Ovary (tissue), 9 donors: Measurements from ENCODE around the gene PRR5. TPM values are rescaled to one million over a fixed set of nuclear protein-coding genes. Genes with fewer than 3 reads are reported as not detected.
"Not testable (repeated sequence)": the region's sequence is repeated elsewhere in the genome, so short reads cannot be mapped to it uniquely, and the experiment has no call there.

Experiments
- DNase-seq, 5 donors: peaks; one replicate each; pipeline ENCODE4 v3.0.0-alpha.2; 2019 to 2020
- H3K27ac ChIP-seq, 2 donors: fragments of 200-600 bp; one replicate each; pipeline versions ENCODE4 v1.5.1 to v1.8.0; 2019 to 2022
- H3K27me3 ChIP-seq: fragments of 200-600 bp; one replicate; pipeline ENCODE4 v1.8.0; 2022
- H3K36me3 ChIP-seq: fragments of 200-600 bp; sonication (generic); one replicate; pipeline ENCODE4 v1.5.1; 2019
- H3K4me1 ChIP-seq: one replicate; pipeline ENCODE4 v1.8.1; 2013; ENCODE audit warnings: mild to moderate bottlenecking, moderate library complexity; ENCODE audit not compliant: insufficient read depth
- H3K4me3 ChIP-seq: fragments of 200-600 bp; sonication (generic); one replicate; pipeline ENCODE4 v1.5.1; 2017
- H3K9me3 ChIP-seq, 2 donors: fragments of 200-600 bp in 1 of 2; sonication (generic) in 1 of 2; one replicate each; pipeline versions ENCODE4 v1.5.1 to v1.8.1; 2013 to 2019; ENCODE audit warnings: mild to moderate bottlenecking in 1 of 2, moderate library complexity in 1 of 2
- CTCF ChIP-seq, 3 donors: fragments of 450-650 bp in 2 of 3; fragments of 200-600 bp in 1 of 3; IDR thresholded peaks; one replicate each; pipeline versions ENCODE4 v1.5.1 to v1.8.0; 2016 to 2022; ENCODE audit warnings: antibody characterized with exemption in 3 of 3, mild to moderate bottlenecking in 1 of 3
- EP300 ChIP-seq: sonication (generic); formaldehyde crosslinking; IDR thresholded peaks from one replicate; pipeline ENCODE4 v1.6.1; 2017; ENCODE audit warnings: antibody characterized with exemption
- POLR2A ChIP-seq: fragments of 450-650 bp; IDR thresholded peaks from one replicate; pipeline ENCODE4 v1.6.1; 2017; ENCODE audit warnings: antibody characterized with exemption, mild to moderate bottlenecking, moderate library complexity
- WGBS, 3 donors: extraction: QIAGEN DNeasy Blood & Tissue Kit in 1 of 3; methylation state at CpG; one replicate each; pipeline versions ENCODE4 v1.1.5 to v1.1.7; 2013 to 2017; 5-methylcytosine and 5-hydroxymethylcytosine counted together
- intact Hi-C, 4 donors: fragments of 100-400 bp; cut with DNase I; formaldehyde crosslinking; loops; one replicate each; pipeline versions ENCODE4 v1.11.0 to v1.15.1; 2022 to 2023
- polyA plus RNA-seq, 2 donors: library from polyadenylated mRNA; stranded (reverse); fragments of 200-250 nt in 1 of 2; fragments of 350-450 nt in 1 of 2; fragmentation: Illumina TruSeq in 1 of 2; extraction: RNeasy Lipid Tissue Mini Kit (QIAGEN cat#74804) in 1 of 2; gene quantifications; one replicate each; pipeline ENCODE4 v1.2.3, GENCODE V29; 2013 to 2014
- total RNA-seq, 7 donors: library from RNA; depleted of rRNA in 2 of 7; stranded (reverse); fragments of >200 nt in 2 of 7; fragmentation: NEBNext Ultra II Directional in 3 of 7; extraction: Animal tissue kit (Norgen Biotek cat#: 25700) in 3 of 7; gene quantifications; one replicate each; pipeline versions ENCODE4 v1.1.0 to v1.2.4, GENCODE V29; 2016 to 2023
- donor health status: DM: no; HTN: no; CAD: no; lungs with moderate emphysema.
- donor health status: DM: no; HTN: no; CAD: no.
- donor health status: Bipolar disorder and iron deficiency.
- donor health status: DM: yes; HTN: yes; CAD: no.
- donor health status: DM: no; HTN: no; CAD: no.
- donor health status: DM: yes; HTN: yes; CAD: no.

Gene PRR5
- total and polyA plus RNA-seq, 9 donors: 4.0 to 21.1 (median 16.8) TPM

- 51 to 66% (median 63%) methylated on average over 43 to 52 of the region's 52 CpGs for WGBS, 3 donors
- intact Hi-C loops: loop anchor here in 2 of 4 donors (2.0 kb wide), 2 partner anchors 38 to 40 kb away; no protein-coding TSS in a partner anchor
- TF ChIP-seq EP300: no peak
Observed at GRCh38 chr22:44736581-44737405, 34.8 kb downstream of the PRR5 start.

DNA sequence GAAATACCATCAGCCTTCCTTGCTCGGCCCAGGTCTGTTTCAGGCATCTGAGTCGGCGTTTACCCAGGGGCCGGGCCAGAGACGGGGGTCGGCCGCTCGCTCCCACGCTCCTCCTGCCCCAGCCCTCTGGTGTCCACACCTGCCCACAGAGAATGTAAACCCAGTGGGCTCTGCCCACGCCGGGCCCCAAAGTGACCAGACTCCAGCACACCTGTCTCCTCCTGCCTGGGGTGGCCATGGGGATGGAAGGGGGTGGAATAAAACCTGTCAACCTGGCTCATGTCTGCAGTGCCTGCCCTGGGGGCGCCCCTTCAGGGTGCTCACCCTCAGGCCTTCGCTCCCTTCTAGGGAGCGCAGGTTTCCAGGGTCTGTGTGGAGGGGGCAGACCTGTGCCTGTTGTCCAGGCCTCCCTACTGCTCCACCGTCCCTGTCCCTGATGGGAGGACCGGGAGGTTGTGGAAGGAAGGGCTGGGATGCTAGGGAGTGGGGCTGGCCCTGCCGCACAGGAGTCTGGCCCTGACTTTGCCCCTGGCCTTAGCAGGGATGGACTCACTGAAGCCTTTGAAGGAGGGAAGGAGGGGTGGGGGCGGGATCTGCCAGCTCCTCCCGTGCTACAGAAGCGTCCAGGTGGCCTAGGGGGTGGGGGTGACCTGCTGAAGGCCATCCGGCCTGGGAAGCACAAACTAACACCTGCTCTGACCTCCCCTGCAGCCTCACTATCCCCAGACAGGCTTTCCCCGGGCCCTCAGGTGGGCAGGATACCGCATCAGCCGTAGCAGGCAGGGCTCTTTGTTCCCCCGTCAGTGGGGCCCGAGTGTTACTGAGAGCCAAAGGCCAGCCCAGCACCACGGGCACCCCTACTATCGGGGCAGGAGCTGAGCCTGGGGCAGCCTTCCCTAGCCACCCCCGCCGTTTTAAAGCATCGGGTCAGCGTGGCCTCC lies 35.7 kb downstream of the PRR5 start:
- Histone ChIP-seq H3K27ac (no peak overlapping the region), H3K27me3 (no peaks in the 10 kb centered on the region), H3K36me3 (no peaks in the 10 kb centered on the region), H3K9me3 (no peaks in the 10 kb centered on the region), H3K4me1 (no peaks in the 10 kb centered on the region), H3K4me3 (no peak overlapping the region)
- WGBS, 3 donors: 37 to 58% (median 53%) methylated on average over 32 of the region's 32 CpGs
- TF ChIP-seq POLR2A (no peak), EP300 (no peak), CTCF (IDR thresholded peaks at IDR 0.05) (no peak)
- DNase-seq: no peak
- intact Hi-C loops: loop anchor here in 2 of 4 donors (2.0 kb wide), 2 partner anchors 39 to 41 kb away; no protein-coding TSS in a partner anchor

More at GRCh38 chr22:44736581-44737405, 34.8 kb downstream of the PRR5 start:
- no peak overlapping the region for H3K4me3 ChIP-seq
- no peaks in the 10 kb centered on the region for H3K9me3 ChIP-seq
- H3K27ac ChIP-seq: no peak overlapping the region
- H3K27me3 ChIP-seq: no peaks in the 10 kb centered on the region
- DNase-seq: peak in 2 of 5 donors; percentile 41 to 42
- H3K4me1 ChIP-seq: no peaks in the 10 kb centered on the region
- H3K36me3 ChIP-seq: no peaks in the 10 kb centered on the region

DNA sequence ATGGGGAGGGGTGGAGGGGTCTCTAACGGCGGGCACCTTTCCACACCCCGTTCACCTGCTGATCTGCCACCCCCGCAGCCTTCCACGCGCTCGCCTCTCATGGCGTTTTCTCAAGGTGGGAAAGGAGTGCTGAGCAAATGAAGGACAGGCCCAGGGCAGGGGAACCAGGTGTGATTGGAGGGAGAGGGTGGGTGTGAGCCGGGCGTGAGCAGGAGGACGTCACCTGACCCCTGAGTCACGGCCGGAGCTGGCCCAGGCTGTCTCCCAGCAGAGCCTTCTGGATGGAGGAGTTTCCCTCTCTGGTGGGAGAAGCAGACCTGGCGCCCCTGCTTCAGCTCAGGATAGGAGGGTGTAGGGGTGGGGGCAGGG lies 36.3 kb downstream of the PRR5 start:
- no peaks in the 10 kb centered on the region for H3K9me3 ChIP-seq
- no peaks in the 10 kb centered on the region for H3K36me3 ChIP-seq
- 16 to 37% (median 34%) methylated on average over 14 of the region's 14 CpGs for WGBS, 3 donors
- intact Hi-C loops: no loop called here
- peak in 2 of 5 donors; percentile 39 to 56 for DNase-seq
- H3K27ac ChIP-seq: no peak overlapping the region
- TF ChIP-seq CTCF (IDR thresholded peaks at IDR 0.05) (no peak), EP300 (no peak), POLR2A (no peak)
- no peak overlapping the region for H3K4me3 ChIP-seq
- no peaks in the 10 kb centered on the region for H3K27me3 ChIP-seq
- no peaks in the 10 kb centered on the region for H3K4me1 ChIP-seq

- DNase-seq: no peak
- TF ChIP-seq EP300: no peak
- TF ChIP-seq POLR2A: no peak
- no peak for TF ChIP-seq CTCF (IDR thresholded peaks at IDR 0.05)
- Histone ChIP-seq H3K4me1 (no peaks in the 10 kb centered on the region), H3K9me3 (no peaks in the 10 kb centered on the region), H3K27me3 (no peaks in the 10 kb centered on the region), H3K27ac (no peak overlapping the region), H3K36me3 (no peaks in the 10 kb centered on the region), H3K4me3 (no peak overlapping the region)
- intact Hi-C loops: no loop called here
- 69 to 78% (median 72%) methylated on average over 3 to 5 of the region's 5 CpGs for WGBS, 3 donors
Observed at GRCh38 chr22:44739024-44739423, 37.0 kb downstream of the PRR5 start.

GRCh38 chr22:44739666-44740065 lies 37.7 kb downstream of the PRR5 start:
- H3K4me1 ChIP-seq, H3K9me3 ChIP-seq, H3K36me3 ChIP-seq, H3K27me3 ChIP-seq, intact Hi-C loops, H3K27ac ChIP-seq, DNase-seq, H3K4me3 ChIP-seq: not testable (repeated sequence)
- whole genome bisulfite sequencing, 3 donors: 14 to 26% (median 19%) methylated on average over 10 of the region's 10 CpGs
